Upper lobe of left lung (tissue), 6 donors: ENCODE results near the gene VAV3. TPM values are rescaled to one million over a fixed set of nuclear protein-coding genes. Genes with fewer than 3 reads are reported as not detected.
"Not testable (repeated sequence)": the region's sequence is repeated elsewhere in the genome, so short reads cannot be mapped to it uniquely, and the experiment has no call there.

ENCODE experiments used
- ATAC-seq, 2 donors: fragments of 200-7000 bp; cut with Tn5 transposase; one replicate each; pipeline ENCODE4 v1.9.1; 2022; ENCODE audit warnings: mild to moderate bottlenecking in 2 of 2, moderate library complexity in 2 of 2; ENCODE audit not compliant: low FRiP score in 2 of 2
- DNase-seq, 2 donors: peaks; one replicate each; pipeline ENCODE4 v3.0.0-alpha.2; 2019 to 2020
- H3K27ac ChIP-seq, 4 donors: fragments of 200-600 bp; sonication (generic); one replicate each; pipeline ENCODE4 v1.5.1; 2016 to 2019
- H3K27me3 ChIP-seq, 4 donors: fragments of 200-600 bp; sonication (generic); one replicate each; pipeline ENCODE4 v1.5.1; 2017 to 2019
- H3K36me3 ChIP-seq, 4 donors: fragments of 200-600 bp; sonication (generic); one replicate each; pipeline ENCODE4 v1.5.1; 2016 to 2019
- H3K4me1 ChIP-seq, 4 donors: fragments of 200-600 bp; sonication (generic); one replicate each; pipeline ENCODE4 v1.5.1; 2018 to 2019
- H3K4me3 ChIP-seq, 4 donors: fragments of 200-600 bp; sonication (generic); one replicate each; pipeline ENCODE4 v1.5.1; 2017 to 2019; ENCODE audit warnings: mild to moderate bottlenecking in 2 of 4, moderate library complexity in 1 of 4
- H3K9me3 ChIP-seq, 4 donors: fragments of 200-600 bp; sonication (generic); one replicate each; pipeline ENCODE4 v1.5.1; 2018 to 2019
- CTCF ChIP-seq, 6 experiments: fragments of 450-650 bp in 4 of 6; fragments of 200-600 bp in 2 of 6; sonication (generic) in 2 of 6; IDR thresholded peaks; one replicate each; pipeline ENCODE4 v1.5.1; 2016 to 2019; ENCODE audit warnings: antibody characterized with exemption in 6 of 6
- EP300 ChIP-seq, 4 donors: sonication (generic); formaldehyde crosslinking; IDR thresholded peaks; one replicate each; pipeline ENCODE4 v1.5.1; 2017; ENCODE audit warnings: antibody characterized with exemption in 4 of 4, control low read depth in 2 of 4
- POLR2A ChIP-seq, 4 donors: fragments of 450-650 bp; IDR thresholded peaks; one replicate each; pipeline ENCODE4 v1.5.1; 2016 to 2017; ENCODE audit warnings: antibody characterized with exemption in 4 of 4, mild to moderate bottlenecking in 2 of 4
- POLR2AphosphoS5 ChIP-seq, 2 donors: sonication (generic); formaldehyde crosslinking; IDR thresholded peaks; one replicate each; pipeline ENCODE4 v1.5.1; 2017; ENCODE audit warnings: antibody characterized with exemption in 2 of 2
- WGBS, 2 donors: methylation state at CpG; one replicate each; pipeline ENCODE4 v1.1.5; 2017 to 2018; 5-methylcytosine and 5-hydroxymethylcytosine counted together
- total RNA-seq, 6 donors: library from RNA; depleted of rRNA in 4 of 6; stranded (reverse); fragments of >200 nt in 4 of 6; gene quantifications; one replicate each; pipeline versions ENCODE4 v1.1.0 to v1.2.1, GENCODE V29; 2016 to 2021
- donor health status: DM: no; HTN: no; CAD: no; lungs with moderate emphysema.
- donor health status: DM: no; HTN: yes; CAD: no; lungs with severe emphysema.

VAV3 gene
- total RNA-seq, 6 donors from 2014 or later: 5.9 to 13.6 (median 7.8) TPM

- H3K4me3 ChIP-seq: no peak overlapping the region
- H3K36me3 ChIP-seq: peaks cover 0 to 3% (median 0%) of the 10 kb centered on the region in 4 donors
- H3K4me1 ChIP-seq: peaks cover 0 to 19% (median 4%) of the 10 kb centered on the region in 4 donors
- H3K27ac ChIP-seq: no peak overlapping the region
- H3K27me3 ChIP-seq: no peaks in the 10 kb centered on the region
- TF ChIP-seq EP300 (IDR thresholded peaks at IDR 0.05) (no peak), CTCF (IDR thresholded peaks at IDR 0.05) (no peak), POLR2A (IDR thresholded peaks at IDR 0.05) (no peak), POLR2AphosphoS5 (IDR thresholded peaks at IDR 0.05) (no peak)
- H3K9me3 ChIP-seq: no peaks in the 10 kb centered on the region
- WGBS, 2 donors: 66 to 68% methylated on average over 4 of the region's 4 CpGs
- DNase-seq: no peak
- ATAC-seq: peak in 1 of 2 donors; percentile 72
Measured at GRCh38 chr1:107739201-107739600, 225.8 kb downstream of the VAV3 start.

- not testable (repeated sequence) for H3K9me3 ChIP-seq, H3K27ac ChIP-seq, H3K4me3 ChIP-seq, ATAC-seq, H3K4me1 ChIP-seq, H3K27me3 ChIP-seq, DNase-seq, H3K36me3 ChIP-seq
- 92 to 96% methylated on average over 7 of the region's 7 CpGs for WGBS, 2 donors
Measured at GRCh38 chr1:107733401-107733800, 231.6 kb downstream of the VAV3 start.

- Histone ChIP-seq H3K9me3 (no peaks in the 10 kb centered on the region), H3K36me3 (no peaks in the 10 kb centered on the region), H3K4me1 (no peaks in the 10 kb centered on the region), H3K27me3 (no peaks in the 10 kb centered on the region), H3K27ac (no peak overlapping the region), H3K4me3 (no peak overlapping the region)
- 91 to 97% methylated on average over 2 of the region's 2 CpGs for WGBS, 2 donors
- ATAC-seq (no peak), DNase-seq (no peak)
- TF ChIP-seq CTCF (IDR thresholded peaks at IDR 0.05) (no peak), POLR2AphosphoS5 (IDR thresholded peaks at IDR 0.05) (no peak), POLR2A (IDR thresholded peaks at IDR 0.05) (no peak), EP300 (IDR thresholded peaks at IDR 0.05) (no peak)
Measured at GRCh38 chr1:107727866-107728265, 237.1 kb downstream of the VAV3 start.

GRCh38 chr1:107726860-107727259, 238.1 kb downstream of the VAV3 start:
- H3K9me3 ChIP-seq: no peaks in the 10 kb centered on the region
- DNase-seq (no peak), ATAC-seq (no peak)
- no peaks in the 10 kb centered on the region for H3K27me3 ChIP-seq
- TF ChIP-seq POLR2AphosphoS5 (IDR thresholded peaks at IDR 0.05) (no peak), POLR2A (IDR thresholded peaks at IDR 0.05) (no peak), EP300 (IDR thresholded peaks at IDR 0.05) (no peak), CTCF (IDR thresholded peaks at IDR 0.05) (no peak)
- no peaks in the 10 kb centered on the region for H3K36me3 ChIP-seq
- 86 to 92% methylated on average over 2 of the region's 2 CpGs for WGBS, 2 donors
- no peak overlapping the region for H3K4me3 ChIP-seq
- no peak overlapping the region for H3K27ac ChIP-seq
- H3K4me1 ChIP-seq: no peaks in the 10 kb centered on the region

GRCh38 chr1:107724648-107725047, 240.3 kb downstream of the VAV3 start:
- no peaks in the 10 kb centered on the region for H3K9me3 ChIP-seq
- ATAC-seq: no peak
- no peaks in the 10 kb centered on the region for H3K4me1 ChIP-seq
- DNase-seq: no peak
- H3K4me3 ChIP-seq: no peak overlapping the region
- no peak for TF ChIP-seq POLR2A (IDR thresholded peaks at IDR 0.05)
- TF ChIP-seq EP300 (IDR thresholded peaks at IDR 0.05): no peak
- TF ChIP-seq CTCF (IDR thresholded peaks at IDR 0.05): no peak
- TF ChIP-seq POLR2AphosphoS5 (IDR thresholded peaks at IDR 0.05): no peak
- H3K27me3 ChIP-seq: no peaks in the 10 kb centered on the region
- 84 to 89% methylated on average over 1 of the region's 1 CpG for WGBS, 2 donors
- no peaks in the 10 kb centered on the region for H3K36me3 ChIP-seq
- no peak overlapping the region for H3K27ac ChIP-seq

- ATAC-seq, H3K27ac ChIP-seq, H3K9me3 ChIP-seq, H3K4me1 ChIP-seq, H3K4me3 ChIP-seq, H3K27me3 ChIP-seq, H3K36me3 ChIP-seq, DNase-seq: not testable (repeated sequence)
- WGBS, 2 donors: 97 to 100% methylated on average over 4 of the region's 4 CpGs
Measured at GRCh38 chr1:107720210-107720609, 244.8 kb downstream of the VAV3 start.
